Measurements from ENCODE around the gene MRPL55. TPM values are rescaled to one million over a fixed set of nuclear protein-coding genes. Genes with fewer than 3 reads are reported as not detected.
A peak's percentile ranks its signal among the peaks of the same experiment; 100 is the strongest.

The MRPL55 gene
- total RNA-seq, 2 experiments from 2014 or later, result 67.8 to 68.3 TPM

DNA sequence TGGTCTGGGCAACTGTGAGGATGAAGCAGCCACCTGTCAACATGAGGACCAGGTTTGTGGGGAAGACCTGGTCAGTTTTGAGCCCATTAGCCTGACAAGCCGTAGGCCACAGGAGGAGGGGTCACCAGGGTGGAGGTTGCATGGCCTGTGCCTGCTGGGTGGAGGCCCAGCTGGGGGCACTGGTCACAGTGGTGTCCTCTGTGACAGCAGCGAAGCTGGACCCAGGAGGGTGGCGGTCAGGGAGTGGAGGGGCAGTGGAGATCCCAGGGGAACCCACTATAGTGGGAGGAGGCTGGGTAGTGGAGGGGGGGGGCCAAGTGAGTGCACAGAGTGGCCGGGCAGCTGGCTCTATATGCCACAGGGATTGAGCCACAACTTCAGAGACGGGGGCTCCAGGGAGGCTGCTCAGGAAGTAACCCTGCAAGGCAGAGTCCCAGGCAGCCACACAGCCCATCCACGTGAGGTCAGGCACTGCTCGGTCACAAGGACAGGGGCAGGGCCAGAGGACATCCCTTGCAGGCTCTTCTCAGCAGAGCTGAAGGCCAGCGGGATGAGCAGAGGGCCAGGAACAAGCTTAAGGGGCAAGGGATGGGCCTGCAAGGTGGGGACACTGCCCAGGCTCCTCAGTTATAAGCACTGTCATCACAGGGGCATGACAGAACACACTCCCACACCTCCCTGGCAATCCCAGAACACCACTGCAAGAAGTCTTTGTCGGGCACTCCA, 3.7 kb downstream of the MRPL55 start:
- CTCF ChIA-PET, result interaction anchor here (1.2 kb wide), 1 partner anchor 20 kb away, joined by 3 read pairs; no protein-coding TSS in a partner anchor
- H3K27ac Mint-ChIP-seq, result peak overlapping the region; percentile 27

DNA sequence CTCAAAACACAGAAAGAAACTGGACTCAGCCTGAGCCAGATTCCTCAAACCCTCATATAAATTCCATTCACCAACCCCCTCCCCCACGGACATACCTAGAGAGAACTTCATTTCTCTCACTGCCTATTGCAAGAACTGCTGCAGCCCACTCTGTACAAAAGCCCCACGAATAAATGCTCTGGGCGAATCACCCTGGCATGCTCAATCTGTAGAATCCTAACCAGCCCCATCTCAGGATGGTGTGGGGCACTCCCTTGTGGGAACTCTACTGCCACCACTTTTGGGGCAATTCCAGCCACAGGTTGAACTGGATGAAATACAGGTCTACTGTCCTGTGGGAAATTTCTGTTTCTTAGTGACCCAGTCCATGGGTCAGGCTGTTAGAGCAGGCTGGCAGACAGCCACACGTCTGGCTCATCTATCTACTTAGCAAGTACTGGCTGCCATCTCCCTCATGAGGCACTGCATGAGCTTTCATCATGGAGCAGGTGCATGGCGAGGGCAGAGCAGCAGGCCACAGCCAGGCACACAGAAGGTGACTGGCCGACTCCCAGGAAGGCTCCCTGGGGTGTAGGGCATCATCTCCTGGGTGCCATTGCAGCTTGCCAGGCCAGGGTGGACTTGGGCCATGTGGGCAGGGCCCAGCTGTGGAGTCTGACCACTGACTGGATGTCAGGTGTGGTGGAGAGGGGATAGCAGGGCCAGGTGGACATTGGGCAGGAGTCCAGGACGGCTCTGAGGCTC, 4.4 kb downstream of the MRPL55 start:
- peaks cover 29% of the 10 kb centered on the region for H3K4me1 Mint-ChIP-seq (ENCODE audit: low read depth)
- peak overlapping the region; percentile 27 for H3K27ac Mint-ChIP-seq
- DNase-seq, result no peak
- peaks cover 13% of the 10 kb centered on the region for H3K36me3 Mint-ChIP-seq (ENCODE audit: low read depth)
- no peaks in the 10 kb centered on the region for H3K27me3 Mint-ChIP-seq
- TF ChIP-seq, protein P1, sequence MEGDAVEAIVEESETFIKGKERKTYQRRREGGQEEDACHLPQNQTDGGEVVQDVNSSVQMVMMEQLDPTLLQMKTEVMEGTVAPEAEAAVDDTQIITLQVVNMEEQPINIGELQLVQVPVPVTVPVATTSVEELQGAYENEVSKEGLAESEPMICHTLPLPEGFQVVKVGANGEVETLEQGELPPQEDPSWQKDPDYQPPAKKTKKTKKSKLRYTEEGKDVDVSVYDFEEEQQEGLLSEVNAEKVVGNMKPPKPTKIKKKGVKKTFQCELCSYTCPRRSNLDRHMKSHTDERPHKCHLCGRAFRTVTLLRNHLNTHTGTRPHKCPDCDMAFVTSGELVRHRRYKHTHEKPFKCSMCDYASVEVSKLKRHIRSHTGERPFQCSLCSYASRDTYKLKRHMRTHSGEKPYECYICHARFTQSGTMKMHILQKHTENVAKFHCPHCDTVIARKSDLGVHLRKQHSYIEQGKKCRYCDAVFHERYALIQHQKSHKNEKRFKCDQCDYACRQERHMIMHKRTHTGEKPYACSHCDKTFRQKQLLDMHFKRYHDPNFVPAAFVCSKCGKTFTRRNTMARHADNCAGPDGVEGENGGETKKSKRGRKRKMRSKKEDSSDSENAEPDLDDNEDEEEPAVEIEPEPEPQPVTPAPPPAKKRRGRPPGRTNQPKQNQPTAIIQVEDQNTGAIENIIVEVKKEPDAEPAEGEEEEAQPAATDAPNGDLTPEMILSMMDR (IDR thresholded peaks at IDR 0.05), result no peak
- H3K9me3 Mint-ChIP-seq, result no peaks in the 10 kb centered on the region
- peak overlapping the region; percentile 91 for H3K4me3 Mint-ChIP-seq
- ATAC-seq, result no peak
- intact Hi-C loops (cut with micrococcal nuclease), result no loop called here
- POLR2A ChIA-PET, result interaction anchor here (0.9 to 4.2 kb wide), 5 partner anchors 9 to 36 kb away, joined by 3 to 21 read pairs (median 4); partner anchors contain the start of gene ARF1
- CTCF ChIA-PET, result interaction anchor here (1.2 kb wide), 2 partner anchors 20 to 26 kb away, joined by 3 read pairs; no protein-coding TSS in a partner anchor

More for the DNA sequence above, 3.7 kb downstream of the MRPL55 start:
- Mint-ChIP-seq H3K9me3 (no peaks in the 10 kb centered on the region), H3K27me3 (no peaks in the 10 kb centered on the region), H3K4me3 (peak overlapping the region; percentile 91), H3K4me1 (ENCODE audit: low read depth) (peaks cover 37% of the 10 kb centered on the region), H3K36me3 (ENCODE audit: low read depth) (peaks cover 13% of the 10 kb centered on the region)
- ATAC-seq (no peak), DNase-seq (no peak)
- intact Hi-C loops (cut with micrococcal nuclease), result no loop called here
- TF ChIP-seq, protein P1 (IDR thresholded peaks at IDR 0.05), result no peak
- POLR2A ChIA-PET, result interaction anchor here (1.1 to 4.2 kb wide), 4 partner anchors 8 to 35 kb away, joined by 3 to 21 read pairs (median 4); partner anchors contain the start of gene ARF1

DNA sequence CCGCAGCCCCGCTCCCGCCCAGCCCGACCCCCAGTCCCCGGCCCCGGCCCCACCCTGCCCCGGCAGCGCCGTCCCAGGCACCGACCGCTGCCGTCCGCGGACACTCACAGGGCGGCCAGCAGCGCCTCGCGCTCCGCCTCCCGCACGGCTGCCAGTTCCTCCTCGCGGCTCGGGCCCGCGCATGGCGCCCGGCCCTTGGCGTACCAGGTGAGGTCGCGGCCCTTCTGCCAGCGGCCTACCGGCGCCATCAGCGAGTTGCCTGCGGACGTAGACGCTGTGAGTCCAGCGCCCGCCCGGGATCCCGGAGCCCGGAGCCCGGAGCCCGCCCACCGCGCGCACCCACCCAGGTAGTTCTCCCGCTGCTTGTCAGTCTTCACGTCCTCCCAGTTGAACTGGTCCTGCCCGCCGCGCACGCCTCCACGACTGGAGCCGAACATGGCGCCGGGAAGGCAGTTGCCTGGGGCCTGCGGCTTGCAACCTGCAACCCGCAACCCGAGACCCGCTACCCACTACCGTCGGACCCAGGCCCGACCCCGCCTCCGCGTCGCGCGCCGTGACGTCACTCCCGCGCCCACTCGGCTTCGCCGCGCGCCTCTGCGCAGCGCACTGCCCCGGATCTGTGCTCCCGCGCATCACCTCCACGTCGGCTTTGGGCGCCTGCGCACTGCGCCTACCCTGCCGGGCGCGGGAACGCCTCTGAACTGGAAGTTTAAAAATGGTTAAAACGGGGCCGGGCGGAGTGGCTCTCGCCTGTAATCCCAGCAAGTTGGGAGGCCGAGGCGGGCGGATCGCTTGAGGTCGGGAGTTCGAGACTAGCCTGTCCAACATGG, 6.1 kb downstream of the MRPL55 start, which contains the start of gene C1orf35:
TSS of gene C1orf35 (minus strand) at position 535 of the 830 bp plus-strand sequence. CDS start at position 437, 98 bp downstream.
- H3K9me3 Mint-ChIP-seq, result no peaks in the 10 kb centered on the region
- peak; percentile 89 for ATAC-seq
- CTCF ChIA-PET, result interaction anchor here (1.2 kb wide), 1 partner anchor 28 kb away, joined by 3 read pairs; no protein-coding TSS in a partner anchor

DNA sequence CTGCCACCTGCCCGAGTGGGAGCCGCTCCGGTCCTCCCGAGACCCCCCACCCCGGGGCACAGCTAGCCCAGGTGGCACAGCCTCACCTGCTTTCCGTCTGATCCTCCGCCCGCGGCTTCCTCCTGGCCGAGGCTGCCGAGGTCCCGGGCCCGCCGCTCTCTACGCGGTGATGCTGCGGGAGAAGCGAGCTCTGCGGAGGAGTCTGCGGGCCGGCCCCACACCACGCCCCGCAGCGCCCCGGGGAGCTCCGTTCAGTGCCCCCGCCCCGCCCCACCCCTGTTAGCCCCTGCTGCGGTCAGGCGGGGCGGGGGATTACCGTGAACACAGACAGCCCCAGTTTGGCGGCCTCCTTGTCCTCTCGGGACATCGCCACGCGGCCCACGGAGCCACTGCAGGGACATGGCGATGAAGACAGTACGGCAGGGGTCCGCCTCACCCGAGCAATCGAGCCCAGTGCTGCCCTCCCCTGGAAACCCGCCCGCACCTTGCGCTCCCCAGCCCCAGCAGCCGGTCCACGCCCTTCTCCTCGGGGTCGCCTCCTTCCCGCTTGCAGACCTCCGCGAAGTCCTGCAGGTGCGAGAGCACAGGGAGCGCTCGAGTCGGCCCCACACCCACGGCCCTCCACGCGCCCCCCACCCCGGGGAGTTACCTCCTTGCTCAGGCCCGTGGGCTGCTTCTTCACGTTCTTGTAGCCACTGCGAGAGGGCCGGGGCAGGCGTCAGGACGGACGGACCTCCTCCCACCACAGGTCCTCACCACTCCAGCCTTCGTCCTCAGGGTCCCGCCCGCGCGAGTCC, 6.9 kb downstream of the MRPL55 start:
- H3K4me1 Mint-ChIP-seq (ENCODE audit: low read depth), result peaks cover 15% of the 10 kb centered on the region
- H3K4me3 Mint-ChIP-seq, result peak overlapping the region; percentile 91
- POLR2A ChIA-PET, result interaction anchor here (0.9 to 5.8 kb wide), 3 partner anchors 11 to 19 kb away, joined by 3 to 51 read pairs (median 34); partner anchors contain the start of gene ARF1
- ATAC-seq (peak; percentile 45), DNase-seq (peak; percentile 69)
- no peaks in the 10 kb centered on the region for H3K9me3 Mint-ChIP-seq
- peak overlapping the region; percentile 70 for H3K27ac Mint-ChIP-seq
- H3K36me3 Mint-ChIP-seq (ENCODE audit: low read depth), result peaks cover 31% of the 10 kb centered on the region
- H3K27me3 Mint-ChIP-seq, result no peaks in the 10 kb centered on the region
- TF ChIP-seq, protein P1 (IDR thresholded peaks at IDR 0.05), result peak; percentile 5
- intact Hi-C loops (cut with micrococcal nuclease), result no loop called here
- CTCF ChIA-PET, result interaction anchor here (0.6 kb wide), 1 partner anchor 11 kb away, joined by 3 read pairs; no protein-coding TSS in a partner anchor

More for the DNA sequence above, 6.1 kb downstream of the MRPL55 start, which contains the start of gene C1orf35:
- TF ChIP-seq, protein P1 (IDR thresholded peaks at IDR 0.05), result no peak
- Mint-ChIP-seq H3K4me3 (peak within 1 kb of the TSS; percentile 91), H3K27me3 (no peaks in the 10 kb centered on the region), H3K36me3 (ENCODE audit: low read depth) (peaks cover 26% of the 10 kb centered on the region), H3K4me1 (ENCODE audit: low read depth) (peaks cover 22% of the 10 kb centered on the region), H3K27ac (peak within 1 kb of the TSS; percentile 91)
- peak; percentile 95 for DNase-seq
- intact Hi-C loops (cut with micrococcal nuclease), result no loop called here
- POLR2A ChIA-PET, result interaction anchor here (0.6 to 5.8 kb wide), 5 partner anchors 17 to 334 kb away, joined by 3 to 34 read pairs (median 3); partner anchors contain the start of gene ARF1

Measured in activated CD8-positive, alpha-beta T cell treated with anti-CD3 and anti-CD28 coated beads for 36 hours (primary cell).